GM21360 (cell line): ENCODE data around the gene SPON1.
"Not testable (repeated sequence)": the region's sequence is repeated elsewhere in the genome, so short reads cannot be mapped to it uniquely, and the experiment has no call there.

Experiments used
- ATAC-seq: cut with Tn5 transposase; IDR thresholded peaks from one replicate; pipeline ENCODE4 v1.9.1; 2021; ENCODE audit warnings: mild to moderate bottlenecking, moderate library complexity; ENCODE audit not compliant: unreplicated experiment

The SPON1 gene

DNA sequence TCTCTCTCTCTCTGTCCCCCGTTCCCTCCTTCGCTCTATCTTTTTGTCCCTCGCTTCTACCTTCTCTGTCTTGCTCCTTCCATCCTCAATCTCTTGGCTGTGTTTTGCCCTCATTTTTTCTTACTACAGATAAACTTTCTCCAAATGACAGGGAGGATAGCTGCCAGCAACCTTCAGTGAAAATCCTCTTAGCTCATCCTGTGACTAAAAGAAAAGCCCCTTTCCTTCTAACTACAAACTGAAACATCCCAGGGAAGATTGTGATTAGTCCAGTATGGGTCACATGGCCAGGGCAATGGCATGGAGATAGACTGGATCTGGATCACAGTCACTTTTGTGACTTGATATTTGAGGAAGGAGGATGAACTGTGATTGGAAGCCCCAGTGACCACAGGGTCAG, 10.4 kb downstream of the SPON1 start:
- no peak for ATAC-seq

- no peak for ATAC-seq
Observed at GRCh38 chr11:13974631-13975030, 12.1 kb downstream of the SPON1 start.

GRCh38 chr11:13983081-13983751, 20.7 kb downstream of the SPON1 start:
- no peak for ATAC-seq

- ATAC-seq: no peak
Observed at GRCh38 chr11:13984616-13985450, 22.3 kb downstream of the SPON1 start.

DNA sequence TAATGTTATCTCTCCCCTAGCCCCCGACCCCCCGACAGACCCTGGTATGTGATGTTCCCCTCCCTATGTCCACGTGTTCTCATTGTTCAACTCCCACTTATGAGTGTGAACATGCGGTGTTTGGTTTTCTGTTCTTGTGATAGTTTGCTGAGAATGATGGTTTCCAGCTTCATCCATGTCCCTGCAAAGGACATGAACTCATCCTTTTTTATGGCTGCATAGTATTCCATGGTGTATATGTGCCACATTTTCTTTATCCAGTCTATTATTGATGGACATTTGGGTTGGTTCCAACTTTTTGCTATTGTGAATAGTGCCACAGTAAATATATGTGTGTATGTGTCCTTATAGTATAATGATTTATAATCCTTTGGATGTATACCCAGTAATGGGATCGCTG, 24.2 kb downstream of the SPON1 start:
- ATAC-seq: not testable (repeated sequence)

DNA sequence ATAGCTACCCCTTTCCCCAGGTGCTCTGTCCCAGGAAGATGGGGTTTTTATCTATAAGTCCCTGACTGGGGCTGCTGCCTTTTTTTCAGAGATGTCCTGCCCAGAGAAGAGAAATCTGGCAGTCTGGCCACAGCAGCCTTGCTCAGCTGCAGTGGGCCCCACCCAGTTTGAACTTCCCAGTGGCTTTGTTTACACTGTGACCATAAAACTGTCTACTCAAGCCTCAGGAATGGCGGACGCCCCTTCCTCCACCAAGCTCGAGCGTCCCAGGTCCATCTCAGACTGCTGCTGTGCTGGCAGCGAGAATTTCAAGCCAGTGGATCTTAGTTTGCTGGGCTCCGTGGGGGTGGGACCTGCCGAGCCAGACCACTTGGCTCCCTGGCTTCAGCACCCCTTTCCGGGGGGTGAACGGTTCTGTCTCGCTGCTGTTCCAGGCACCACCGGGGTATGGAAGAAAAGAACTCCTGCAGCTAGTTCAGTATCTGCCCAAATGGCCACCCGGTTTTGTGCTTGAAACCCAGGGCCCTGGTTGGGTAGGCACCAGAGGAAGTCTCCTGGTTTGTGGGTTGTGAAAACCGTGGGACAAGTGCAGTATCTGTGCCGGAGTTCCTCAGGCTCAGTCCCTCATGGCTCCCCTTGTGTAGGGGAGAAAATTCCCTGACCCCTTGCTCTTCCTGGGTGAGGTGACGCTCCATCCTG, 29.8 kb downstream of the SPON1 start:
- not testable (repeated sequence) for ATAC-seq

- no peak for ATAC-seq
Observed at GRCh38 chr11:13993096-13993765, 30.7 kb downstream of the SPON1 start.

- ATAC-seq: no peak
Observed at GRCh38 chr11:13997881-13998280, 35.4 kb downstream of the SPON1 start.

DNA sequence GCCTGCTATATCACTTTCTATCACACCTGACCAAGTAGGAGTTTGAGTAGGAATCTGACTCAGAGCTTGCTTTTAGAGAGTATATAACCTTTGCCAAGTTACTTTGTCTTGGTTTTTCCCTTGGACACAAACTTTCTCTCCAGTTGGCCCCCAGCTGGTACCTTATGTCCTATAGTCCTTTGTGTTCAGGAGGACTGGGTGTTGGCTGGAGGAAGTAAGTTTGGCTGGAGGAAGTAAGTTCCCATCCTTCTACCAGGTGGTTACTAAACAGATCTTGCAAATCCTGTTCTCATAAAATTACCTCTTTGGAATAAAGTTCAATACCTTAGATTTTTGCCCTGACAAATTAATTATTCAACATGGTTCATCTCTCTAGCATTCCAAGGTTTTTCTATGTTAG, 37.2 kb downstream of the SPON1 start:
- ATAC-seq: no peak

- ATAC-seq: no peak
Observed at GRCh38 chr11:14001597-14001996, 39.1 kb downstream of the SPON1 start.

DNA sequence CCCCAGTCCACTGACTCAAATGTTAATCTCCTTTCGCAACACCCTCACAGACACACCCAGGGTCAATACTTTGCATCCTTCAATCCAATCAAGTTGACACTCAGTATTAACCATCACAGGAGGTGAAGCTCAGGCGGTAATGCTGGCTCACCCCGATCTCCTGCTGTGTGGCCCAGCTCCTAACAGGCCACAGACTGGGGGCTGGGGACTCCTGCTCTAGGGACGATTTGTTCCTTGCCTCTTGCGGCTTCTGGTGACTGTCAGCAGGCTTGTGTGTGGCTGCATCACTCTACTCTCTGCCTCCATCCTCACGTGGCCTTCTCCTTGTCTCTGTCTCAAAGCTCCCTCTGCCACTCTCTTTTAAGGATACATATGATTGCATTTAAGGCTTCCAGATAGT, 45.0 kb downstream of the SPON1 start:
- ATAC-seq: no peak

GRCh38 chr11:14010665-14011064, 48.1 kb downstream of the SPON1 start:
- ATAC-seq: no peak

GRCh38 chr11:14012846-14013245, 50.3 kb downstream of the SPON1 start:
- no peak for ATAC-seq

- ATAC-seq: no peak
Observed at GRCh38 chr11:14015711-14016110, 53.2 kb downstream of the SPON1 start.

GRCh38 chr11:14018441-14018840, 55.9 kb downstream of the SPON1 start:
- no peak for ATAC-seq

GRCh38 chr11:14021738-14022137, 59.2 kb downstream of the SPON1 start:
- ATAC-seq: no peak

DNA sequence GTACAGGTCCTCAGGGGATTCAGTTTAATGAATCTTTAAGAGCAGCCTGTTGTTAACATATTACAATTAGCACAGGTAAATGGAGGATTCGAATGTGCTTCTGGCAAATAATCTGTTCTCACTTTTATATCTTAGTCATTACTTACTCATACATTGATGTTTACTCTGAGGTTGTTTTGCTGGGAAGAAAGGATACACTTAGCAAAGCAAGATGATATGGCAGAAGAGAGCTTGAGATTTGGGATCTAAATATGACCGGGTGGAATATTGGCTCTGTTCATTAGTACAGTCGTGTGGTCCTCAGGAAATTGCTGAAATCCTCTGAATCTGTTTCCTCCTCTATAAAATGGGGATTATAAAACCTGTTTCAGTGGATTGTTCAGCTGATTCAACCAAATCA, 59.7 kb downstream of the SPON1 start:
- no peak for ATAC-seq

DNA sequence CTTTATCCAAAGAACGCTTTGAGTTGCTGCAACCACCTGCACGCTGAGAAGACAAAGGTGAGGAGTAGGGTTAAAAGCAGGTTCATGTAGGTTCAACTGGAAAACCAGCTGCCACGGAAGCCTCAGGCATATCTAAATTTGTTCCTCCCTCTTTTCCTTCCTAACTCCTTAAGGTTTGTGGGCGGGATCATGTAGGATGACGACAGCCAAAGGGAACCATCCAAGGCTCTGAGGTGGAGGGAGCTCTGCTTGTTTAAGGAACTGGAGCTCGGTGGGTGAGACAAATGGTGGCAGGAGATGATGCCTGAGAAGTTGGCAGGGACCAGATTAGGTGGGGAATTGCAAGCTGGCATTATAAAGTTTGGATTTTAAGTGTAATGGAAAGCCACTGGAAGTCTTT, 60.3 kb downstream of the SPON1 start:
- no peak for ATAC-seq

DNA sequence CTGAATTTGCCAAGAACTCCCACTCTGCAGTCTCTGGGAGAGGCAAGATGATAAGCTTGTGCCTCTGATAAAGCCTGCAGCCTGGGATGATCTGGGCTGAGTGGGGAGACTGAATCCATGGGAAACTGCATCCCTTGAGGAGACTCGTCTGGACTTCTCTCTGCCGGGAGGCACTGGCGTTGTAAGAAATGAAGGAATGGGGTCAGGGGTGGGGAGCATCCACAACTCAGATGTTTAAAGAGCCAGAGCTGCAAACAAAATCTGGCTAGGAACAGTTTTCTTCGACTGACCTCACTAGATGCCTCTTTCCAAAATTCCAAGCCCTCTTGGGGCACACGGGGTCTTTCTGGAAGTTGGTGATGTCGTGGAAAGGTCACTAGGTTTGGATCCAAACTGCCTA, 64.4 kb downstream of the SPON1 start:
- ATAC-seq: no peak

DNA sequence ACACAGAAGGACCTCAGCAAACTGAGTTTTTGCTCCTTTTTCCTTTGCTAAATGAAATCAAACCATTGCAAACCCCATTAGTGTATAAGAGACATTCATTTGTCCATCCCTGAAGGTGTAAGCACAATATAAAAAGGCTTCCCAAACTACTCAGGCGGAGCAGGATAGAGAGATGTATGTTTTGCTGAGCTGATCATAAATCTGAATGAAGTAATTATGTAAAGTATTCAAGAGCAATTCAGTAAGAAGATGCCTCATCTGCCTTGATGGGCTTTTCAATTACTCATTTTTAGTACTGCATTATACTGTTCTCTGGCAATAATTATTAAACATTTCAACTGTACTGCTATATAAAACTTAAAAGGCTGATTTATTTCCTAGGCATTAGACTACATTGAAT, 65.0 kb downstream of the SPON1 start:
- no peak for ATAC-seq

GRCh38 chr11:14029440-14029839, 66.9 kb downstream of the SPON1 start:
- no peak for ATAC-seq
